Adrenal gland (tissue), 12 donors: ENCODE results near the gene DYNLT2B. TPM values are rescaled to one million over a fixed set of nuclear protein-coding genes. Genes with fewer than 3 reads are reported as not detected.

Experiments
- DNase-seq, 7 donors: peaks; one replicate each; pipeline ENCODE4 v3.0.0-alpha.2; 2019 to 2020
- H3K27ac ChIP-seq, 5 donors: fragments of 200-600 bp; sonication (generic) in 4 of 5; 1 replicate in 3 of 5; 2 replicates in 2 of 5; pipeline versions ENCODE4 v1.5.1 to v1.8.0; 2016 to 2020; ENCODE audit warnings: mild to moderate bottlenecking in 1 of 5
- H3K27me3 ChIP-seq: fragments of 200-600 bp; 2 replicates; pipeline ENCODE4 v1.8.0; 2021
- H3K36me3 ChIP-seq, 2 donors: fragments of 200-600 bp; replicated peaks in 1 of 2; 1 replicate in 1 of 2; 2 replicates in 1 of 2; pipeline versions ENCODE4 v1.5.1 to v1.8.0; 2018 to 2022
- H3K4me1 ChIP-seq, 2 donors: fragments of 200-600 bp; replicated peaks in 1 of 2; 1 replicate in 1 of 2; 2 replicates in 1 of 2; pipeline versions ENCODE4 v1.5.1 to v1.8.0; 2018 to 2021
- H3K4me3 ChIP-seq, 4 donors: fragments of 200-600 bp; sonication (generic) in 3 of 4; one replicate each; pipeline ENCODE4 v1.5.1; 2016 to 2018
- H3K9me3 ChIP-seq, 3 donors: fragments of 200-600 bp; sonication (generic) in 1 of 3; replicated peaks in 1 of 3; 1 replicate in 2 of 3; 2 replicates in 1 of 3; pipeline versions ENCODE4 v1.5.1 to v1.8.0; 2016 to 2021
- CTCF ChIP-seq, 6 experiments: fragments of 450-650 bp in 4 of 6; fragments of 200-600 bp in 2 of 6; sonication (generic) in 1 of 6; IDR thresholded peaks; 1 replicate in 5 of 6; 2 replicates in 1 of 6; pipeline versions ENCODE4 v1.5.1 to v1.8.0; 2016 to 2021; ENCODE audit warnings: antibody characterized with exemption in 6 of 6, mild to moderate bottlenecking in 2 of 6, moderate library complexity in 1 of 6
- POLR2A ChIP-seq, 2 donors: fragments of 450-650 bp; IDR thresholded peaks; one replicate each; pipeline ENCODE4 v1.6.1; 2017; ENCODE audit warnings: antibody characterized with exemption in 2 of 2, mild to moderate bottlenecking in 2 of 2, moderate library complexity in 1 of 2
- WGBS, 4 donors: extraction: QIAGEN DNeasy Blood & Tissue Kit in 2 of 4; methylation state at CpG; one replicate each; pipeline versions ENCODE4 v1.1.5 to v1.1.7; 2013 to 2017; 5-methylcytosine and 5-hydroxymethylcytosine counted together
- intact Hi-C, 2 donors: fragments of 100-400 bp; cut with DNase I; formaldehyde crosslinking; loops; one replicate each; pipeline versions ENCODE4 v1.14.1 to v1.15.0; 2022 to 2023
- polyA plus RNA-seq, 3 donors: library from polyadenylated mRNA; stranded (reverse); fragments of 200-250 nt in 2 of 3; fragments of 350-450 nt in 1 of 3; fragmentation: Illumina TruSeq in 1 of 3; extraction: RNeasy Lipid Tissue Mini Kit (QIAGEN cat#74804) in 1 of 3; gene quantifications; one replicate each; pipeline ENCODE4 v1.2.3, GENCODE V29; 2013 to 2014
- total RNA-seq, 9 donors: library from RNA; depleted of rRNA in 4 of 9; stranded (reverse); fragments of >200 nt in 4 of 9; fragments of 120-200 nt in 1 of 9; fragmentation: NEBNext Ultra II Directional in 1 of 9; extraction: Animal tissue kit (Norgen Biotek cat#: 25700) in 1 of 9; gene quantifications; one replicate each; pipeline versions ENCODE4 v1.1.0 to v1.2.4, GENCODE V29; 2013 to 2023
- donor health status: healthy with polysubstance abuse.
- donor health status: Bipolar disorder and iron deficiency.
- donor health status: DM: yes; HTN: yes; CAD: no.
- donor health status: DM: no; HTN: no; CAD: no.
- donor health status: DM: no; HTN: no; CAD: no.
- donor health status: DM: yes; HTN: yes; CAD: no.

Gene DYNLT2B
- total and polyA plus RNA-seq, 12 donors: 3.4 to 34.5 (median 11.5) TPM

DNA sequence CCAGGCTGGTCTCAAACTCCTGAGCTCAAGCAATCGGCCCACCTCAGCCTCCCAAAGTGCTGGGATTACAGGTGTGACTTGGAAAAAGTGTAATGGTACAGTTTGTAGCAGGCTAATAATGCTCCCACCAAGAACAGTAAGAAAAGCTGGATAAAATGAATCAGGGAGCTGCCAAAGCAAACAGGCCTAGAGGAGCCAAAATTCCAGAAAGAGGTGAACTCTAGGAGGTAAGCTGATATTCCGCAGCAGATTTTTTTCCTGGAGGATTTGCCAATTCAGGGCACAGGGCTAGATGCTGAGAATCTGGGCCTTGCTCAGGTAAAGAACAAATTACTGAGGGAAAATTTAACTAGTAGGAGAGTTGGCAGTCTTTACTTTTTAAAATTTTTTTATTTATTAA lies 19.5 kb downstream of the DYNLT2B start:
- intact Hi-C loops: no loop called here
- no peak for DNase-seq
- 89 to 100% (median 92%) methylated on average over 2 of the region's 2 CpGs for WGBS, 4 donors
- H3K27ac ChIP-seq: no peak overlapping the region
- H3K36me3 ChIP-seq: no peaks in the 10 kb centered on the region
- no peaks in the 10 kb centered on the region for H3K4me1 ChIP-seq
- TF ChIP-seq POLR2A (IDR thresholded peaks at IDR 0.05): no peak
- TF ChIP-seq CTCF (IDR thresholded peaks at IDR 0.05): no peak
- H3K27me3 ChIP-seq: no peaks in the 10 kb centered on the region
- H3K4me3 ChIP-seq: no peak overlapping the region
- no peaks in the 10 kb centered on the region for H3K9me3 ChIP-seq

DNA sequence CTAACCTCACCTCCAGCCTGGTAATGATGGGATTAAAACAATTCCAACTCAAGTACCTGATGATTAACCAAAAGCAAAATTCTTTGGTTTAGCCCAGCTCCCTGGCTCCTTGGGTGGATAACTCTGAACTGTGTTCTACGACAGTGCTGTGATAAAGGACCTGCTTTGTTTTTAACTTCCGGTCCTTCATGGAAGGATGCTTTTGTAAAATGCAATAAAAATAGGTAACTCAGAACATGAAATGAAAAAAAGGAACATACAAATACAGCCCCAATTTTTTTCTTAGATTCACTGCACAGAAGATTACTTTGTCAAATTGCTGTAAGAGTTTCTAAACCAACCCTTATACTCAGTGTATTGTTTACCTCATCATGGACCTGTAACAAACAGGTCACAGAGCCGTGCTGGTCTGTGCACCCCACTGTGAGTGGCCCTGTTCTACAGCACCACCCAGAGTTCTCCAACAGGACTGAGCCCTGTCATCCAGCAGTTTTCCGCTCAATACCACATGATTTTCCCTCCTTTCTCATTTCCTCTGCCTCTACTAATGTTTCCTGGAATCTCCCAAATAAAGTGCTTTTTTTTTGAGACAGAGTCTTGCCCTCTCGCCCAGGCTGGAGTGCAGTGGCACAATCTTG lies 25.6 kb downstream of the DYNLT2B start:
- Histone ChIP-seq H3K9me3 (no peaks in the 10 kb centered on the region), H3K27me3 (no peaks in the 10 kb centered on the region), H3K4me3 (no peak overlapping the region), H3K27ac (no peak overlapping the region), H3K4me1 (no peaks in the 10 kb centered on the region), H3K36me3 (no peaks in the 10 kb centered on the region)
- intact Hi-C loops: no loop called here
- no peak for DNase-seq
- WGBS, 4 donors: 81 to 88% (median 83%) methylated on average over 5 of the region's 5 CpGs
- TF ChIP-seq POLR2A (IDR thresholded peaks at IDR 0.05): no peak
- TF ChIP-seq CTCF (IDR thresholded peaks at IDR 0.05): no peak

- H3K27me3 ChIP-seq: no peaks in the 10 kb centered on the region
- H3K36me3 ChIP-seq: no peaks in the 10 kb centered on the region
- TF ChIP-seq CTCF (IDR thresholded peaks at IDR 0.05): no peak
- no peak for TF ChIP-seq POLR2A (IDR thresholded peaks at IDR 0.05)
- no peak for DNase-seq
- no peaks in the 10 kb centered on the region for H3K9me3 ChIP-seq
- intact Hi-C loops: no loop called here
- peak overlapping the region; percentile 85 to 97 (median 91) for H3K27ac ChIP-seq
- H3K4me1 ChIP-seq: peaks cover 35 to 37% of the 10 kb centered on the region in 2 donors
- 1 to 2% (median 1%) methylated on average over 7 to 17 of the region's 17 CpGs for WGBS, 4 donors
- peak overlapping the region; percentile 66 to 100 (median 77) for H3K4me3 ChIP-seq
Measured at GRCh38 chr3:196288141-196288460, 29.9 kb downstream of the DYNLT2B start.

DNA sequence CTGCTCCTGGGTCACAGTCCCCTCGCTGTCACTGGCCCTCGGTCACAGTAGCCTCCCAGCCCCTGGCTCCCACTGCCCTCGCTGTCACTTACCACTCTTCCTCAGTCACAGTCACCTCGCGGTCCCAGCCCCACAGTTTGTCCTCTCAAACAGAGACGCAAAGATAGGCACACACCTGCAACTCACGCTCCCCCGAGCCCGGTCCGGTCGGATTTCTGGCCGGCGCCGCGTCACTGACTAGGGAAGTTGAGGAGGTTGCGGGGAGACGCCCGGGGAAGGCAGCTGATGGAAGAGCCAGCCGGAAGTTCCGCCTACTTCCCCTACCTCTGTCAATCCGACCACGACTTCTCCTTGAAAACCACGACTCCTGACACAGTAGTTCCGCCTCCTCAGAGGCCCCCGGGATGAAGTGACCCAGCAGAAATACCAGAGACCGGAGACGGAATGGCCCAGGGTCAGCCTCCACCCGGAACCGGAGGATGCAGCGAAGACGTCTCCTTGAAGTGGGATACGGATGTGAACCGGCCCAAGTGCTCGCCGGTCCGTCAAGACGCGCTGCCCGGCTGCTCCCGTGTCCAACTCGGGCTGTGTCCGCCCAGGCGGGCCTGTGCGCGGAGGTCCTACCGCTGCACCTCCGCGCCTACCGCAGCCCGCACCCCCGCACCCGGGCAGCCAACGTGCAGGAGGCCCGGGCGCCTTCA lies 30.4 kb downstream of the DYNLT2B start, which contains the start of gene PCYT1A:
Gene PCYT1A (minus strand): TSS at position 287 of the 701 bp plus-strand sequence. CDS start 17,195 bp downstream, outside the sequence.
- peak; percentile 89 to 96 (median 94) for DNase-seq
- H3K27ac ChIP-seq: peak within 1 kb of the TSS; percentile 85 to 97 (median 91)
- no peaks in the 10 kb centered on the region for H3K36me3 ChIP-seq
- H3K27me3 ChIP-seq: no peaks in the 10 kb centered on the region
- 0 to 2% (median 0%) methylated on average over 18 to 55 of the region's 55 CpGs for WGBS, 4 donors
- TF ChIP-seq POLR2A (IDR thresholded peaks at IDR 0.05): peak; percentile 61 to 93
- TF ChIP-seq CTCF (IDR thresholded peaks at IDR 0.05): peak in 2 of 6 experiments; percentile 6 to 12
- H3K9me3 ChIP-seq: no peaks in the 10 kb centered on the region
- H3K4me3 ChIP-seq: peak within 1 kb of the TSS; percentile 66 to 100 (median 77)
- intact Hi-C loops: no loop called here
- H3K4me1 ChIP-seq: peaks cover 35 to 42% of the 10 kb centered on the region in 2 donors
